Measurements from ENCODE around the gene FAXDC2.

DNA sequence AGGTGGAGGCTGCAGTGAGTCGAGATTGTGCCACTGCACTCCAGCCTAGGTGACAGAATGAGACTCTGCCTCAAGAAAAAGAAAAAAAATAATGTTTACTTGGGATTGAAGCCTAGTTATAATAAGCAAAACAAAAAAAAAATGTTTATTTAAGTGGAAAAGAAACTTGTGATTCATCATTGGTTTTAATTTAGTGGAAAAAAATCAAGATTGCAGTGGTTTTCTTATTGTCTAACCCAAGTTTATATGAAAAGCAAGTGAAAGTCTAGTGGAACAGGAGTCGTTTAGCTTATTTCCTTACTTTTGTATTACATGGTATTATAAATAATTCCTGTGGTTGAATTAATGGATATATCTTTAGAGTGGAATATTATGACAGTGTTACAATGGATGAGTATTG is 16.4 kb upstream of the FAXDC2 start:
- TF ChIP-seq, protein P1, sequence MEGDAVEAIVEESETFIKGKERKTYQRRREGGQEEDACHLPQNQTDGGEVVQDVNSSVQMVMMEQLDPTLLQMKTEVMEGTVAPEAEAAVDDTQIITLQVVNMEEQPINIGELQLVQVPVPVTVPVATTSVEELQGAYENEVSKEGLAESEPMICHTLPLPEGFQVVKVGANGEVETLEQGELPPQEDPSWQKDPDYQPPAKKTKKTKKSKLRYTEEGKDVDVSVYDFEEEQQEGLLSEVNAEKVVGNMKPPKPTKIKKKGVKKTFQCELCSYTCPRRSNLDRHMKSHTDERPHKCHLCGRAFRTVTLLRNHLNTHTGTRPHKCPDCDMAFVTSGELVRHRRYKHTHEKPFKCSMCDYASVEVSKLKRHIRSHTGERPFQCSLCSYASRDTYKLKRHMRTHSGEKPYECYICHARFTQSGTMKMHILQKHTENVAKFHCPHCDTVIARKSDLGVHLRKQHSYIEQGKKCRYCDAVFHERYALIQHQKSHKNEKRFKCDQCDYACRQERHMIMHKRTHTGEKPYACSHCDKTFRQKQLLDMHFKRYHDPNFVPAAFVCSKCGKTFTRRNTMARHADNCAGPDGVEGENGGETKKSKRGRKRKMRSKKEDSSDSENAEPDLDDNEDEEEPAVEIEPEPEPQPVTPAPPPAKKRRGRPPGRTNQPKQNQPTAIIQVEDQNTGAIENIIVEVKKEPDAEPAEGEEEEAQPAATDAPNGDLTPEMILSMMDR (IDR thresholded peaks at IDR 0.05; ENCODE audit: low read depth, low read length) = no peak
- TF ChIP-seq EZH2phosphoT487 (IDR thresholded peaks at IDR 0.05; ENCODE audit: low read depth) = no peak
